ENCODE data around the gene KSR1. TPM values are rescaled to one million over a fixed set of nuclear protein-coding genes. Genes with fewer than 3 reads are reported as not detected.

Gene KSR1
- total and polyA plus RNA-seq, 2 of the 4 experiments (the other 2 are of a cell fraction): 12.5 to 21.9 TPM

DNA sequence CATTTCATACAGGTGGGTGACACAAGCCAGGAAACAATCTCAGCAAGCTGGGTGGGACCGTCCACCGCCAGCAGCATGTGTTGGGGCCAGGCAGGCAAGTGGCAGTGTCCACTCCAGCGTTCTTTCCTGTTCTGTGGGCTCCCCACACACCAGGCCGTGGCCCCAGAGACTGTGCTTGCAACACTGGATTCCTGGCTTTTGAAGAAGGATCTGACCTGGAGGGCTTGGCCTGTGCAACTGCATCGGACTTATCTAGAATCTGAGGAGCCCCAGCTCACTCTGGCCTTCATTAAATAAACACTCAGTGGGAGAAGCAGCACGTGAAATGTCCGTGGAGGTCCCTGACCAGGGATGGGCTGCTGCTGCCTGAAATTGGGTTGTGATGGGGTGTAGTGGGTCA, 3.2 kb downstream of the KSR1 start:
- H3K4me3 ChIP-seq (ENCODE audit: insufficient read depth, low read depth, low read length): no peak overlapping the region
- DNase-seq: no peak
- peak overlapping the region; percentile 3; the same call in 1 of the 2 replicates for H3K27ac ChIP-seq (ENCODE audit: insufficient read depth, low read length)
- H3K4me2 ChIP-seq (ENCODE audit: low read depth, low read length): peak overlapping the region; percentile 65
- WGBS, 2 experiments (ENCODE audit: extremely low coverage in 2 of 2, insufficient read length in 1 of 2): 61% methylated on average over 3 of the region's 7 CpGs; no CpG with 5 or more reads in 1 of the 2 experiments
- H3K4me1 ChIP-seq (ENCODE audit: control insufficient read depth, insufficient read depth, low read length): peaks cover 27% of the 10 kb centered on the region
- no peak overlapping the region for H3K9ac ChIP-seq (ENCODE audit: low read depth, low read length)
- no peak overlapping the region for H3K18ac ChIP-seq (ENCODE audit: low read depth, low read length)
- 0 out of 2 replicates have a peak overlapping the region, but pooled peaks have one; percentile 49 for H2AK5ac ChIP-seq (ENCODE audit: low read depth, low read length)
- peaks cover 8% of the 10 kb centered on the region; the same call in 1 of the 2 replicates for H3K36me3 ChIP-seq (ENCODE audit: control insufficient read depth, insufficient read depth, low read length)
- H4K8ac ChIP-seq (ENCODE audit: low read depth in 2 of 2, low read length in 2 of 2): no peak overlapping the region
- intact Hi-C loops (cut with micrococcal nuclease) (loop anchor here (5.0 to 10.0 kb wide), 3 partner anchors 118 to 425 kb away; no protein-coding TSS in a partner anchor), in situ Hi-C loops (cut with MboI; ENCODE audit: low sequenced_read_pairs) (loop anchor here (5.0 kb wide), 1 partner anchor 128 kb away; no protein-coding TSS in a partner anchor), dilution Hi-C loops (cut with HindIII; ENCODE audit: low sequenced_read_pairs, unreplicated experiment) (no loop called here)
- H3K14ac ChIP-seq (replicated peaks; ENCODE audit: low read depth, low read length): no peak overlapping the region; the same call in 1 of the 2 replicates
- H2AK9ac ChIP-seq (replicated peaks; ENCODE audit: low read depth, low read length, poor library complexity): no peak overlapping the region
- H3K9me1 ChIP-seq (ENCODE audit: insufficient read depth, low read length): peaks cover 15% of the 10 kb centered on the region
- no peak overlapping the region for H2AFZ ChIP-seq (replicated peaks; ENCODE audit: low read length, poor library complexity)
- H4K91ac ChIP-seq (ENCODE audit: insufficient read depth, low read depth, low read length): no peak overlapping the region; the same call in 1 of the 2 replicates
- no peaks in the 10 kb centered on the region for H3K27me3 ChIP-seq (ENCODE audit: control insufficient read depth, insufficient read depth, low read length)
- H3K23ac ChIP-seq (ENCODE audit: low read depth, low read length): no peak overlapping the region
- H3K4ac ChIP-seq (ENCODE audit: low read depth, low read length): peak overlapping the region; percentile 31; the same call in 1 of the 2 replicates
- no peak overlapping the region for H2BK120ac ChIP-seq (ENCODE audit: low read depth, low read length)
- H2BK20ac ChIP-seq (ENCODE audit: low read depth, low read length): no peak overlapping the region
- H3K9me3 ChIP-seq (ENCODE audit: control insufficient read depth, insufficient read depth, low read length): no peaks in the 10 kb centered on the region
- ChIA-PET POLR2A (ENCODE audit: unreplicated experiment) (no interaction called here), CTCF (no interaction called here)
- no peak for ATAC-seq (ENCODE audit: low read depth)
- peaks cover 75% of the 10 kb centered on the region for H4K20me1 ChIP-seq (ENCODE audit: insufficient read depth, low read length)
- H2BK5ac ChIP-seq (ENCODE audit: low read depth, low read length, poor library complexity, severe bottlenecking): no peak overlapping the region
- no peak overlapping the region for H4K5ac ChIP-seq (ENCODE audit: low read depth, low read length)
- H2BK15ac ChIP-seq (ENCODE audit: low read depth, low read length): no peak overlapping the region
- no peak overlapping the region for H3K56ac ChIP-seq (ENCODE audit: extremely low read depth, insufficient read depth, low read length)
- TF ChIP-seq NFE2L2 (IDR thresholded peaks at IDR 0.05; ENCODE audit: low read depth, low read length): no peak
- TF ChIP-seq POLR2A (IDR thresholded peaks at IDR 0.05; ENCODE audit: low read depth, low read length): no peak
- TF ChIP-seq CHD1 (IDR thresholded peaks at IDR 0.05; ENCODE audit: low read depth, low read length): no peak
- TF ChIP-seq FOS (IDR thresholded peaks at IDR 0.05; ENCODE audit: low read depth, low read length): no peak
- TF ChIP-seq RCOR1 (IDR thresholded peaks at IDR 0.05; ENCODE audit: insufficient replicate concordance, low read length): no peak
- no TSS peak for BruUV-seq (replicated peaks)
- H3K79me1 ChIP-seq (ENCODE audit: low read depth in 1 of 2, low read length in 2 of 2): peaks cover 40 to 75% of the 10 kb centered on the region in 2 experiments
